ENCODE data around the gene PCDHGC5.

Gene PCDHGC5

GRCh38 chr5:141490771-141491170 is 1.9 kb downstream of the PCDHGC5 start:
- no peak for DNase-seq (ENCODE audit: low spot score)

- no peak for DNase-seq (ENCODE audit: low spot score)
Observed at GRCh38 chr5:141491323-141492167, 2.7 kb downstream of the PCDHGC5 start.

GRCh38 chr5:141492168-141492885 is 3.4 kb downstream of the PCDHGC5 start:
- no peak for DNase-seq (ENCODE audit: low spot score)

GRCh38 chr5:141493500-141494422 is 4.9 kb downstream of the PCDHGC5 start:
- DNase-seq (ENCODE audit: low spot score) = no peak

- no peak for DNase-seq (ENCODE audit: low spot score)
Observed at GRCh38 chr5:141494761-141495452, 6.0 kb downstream of the PCDHGC5 start.

- no peak for DNase-seq (ENCODE audit: low spot score)
Observed at GRCh38 chr5:141495453-141495811, 6.6 kb downstream of the PCDHGC5 start.

- no peak for DNase-seq (ENCODE audit: low spot score)
Observed at GRCh38 chr5:141496038-141496437, 7.2 kb downstream of the PCDHGC5 start.

GRCh38 chr5:141501761-141502160 is 12.9 kb downstream of the PCDHGC5 start:
- no peak for DNase-seq (ENCODE audit: low spot score)

- no peak for DNase-seq (ENCODE audit: low spot score)
Observed at GRCh38 chr5:141503681-141504080, 14.8 kb downstream of the PCDHGC5 start.

- DNase-seq (ENCODE audit: low spot score) = no peak
Observed at GRCh38 chr5:141504216-141504615, 15.3 kb downstream of the PCDHGC5 start.

GRCh38 chr5:141506381-141507155 is 17.7 kb downstream of the PCDHGC5 start:
- no peak for DNase-seq (ENCODE audit: low spot score)

- DNase-seq (ENCODE audit: low spot score) = no peak
Observed at GRCh38 chr5:141507387-141508091, 18.7 kb downstream of the PCDHGC5 start.

- DNase-seq (ENCODE audit: low spot score) = no peak
Observed at GRCh38 chr5:141508440-141508797, 19.5 kb downstream of the PCDHGC5 start.

GRCh38 chr5:141508798-141509611 is 20.1 kb downstream of the PCDHGC5 start:
- DNase-seq (ENCODE audit: low spot score) = peak; percentile 80

- no peak for DNase-seq (ENCODE audit: low spot score)
Observed at GRCh38 chr5:141510160-141510559, 21.3 kb downstream of the PCDHGC5 start.

- DNase-seq (ENCODE audit: low spot score) = no peak
Observed at GRCh38 chr5:141510850-141511601, 22.1 kb downstream of the PCDHGC5 start.

- DNase-seq (ENCODE audit: low spot score) = no peak
Observed at GRCh38 chr5:141511771-141512325, 23.0 kb downstream of the PCDHGC5 start.

- no peak for DNase-seq (ENCODE audit: low spot score)
Observed at GRCh38 chr5:141512390-141512910, 23.6 kb downstream of the PCDHGC5 start.

Data from RKO (cell line).